GM19238 (cell line): ENCODE measurements around the gene SEPTIN2.
"Not testable (repeated sequence)": the region's sequence is repeated elsewhere in the genome, so short reads cannot be mapped to it uniquely, and the experiment has no call there.

Experiments
- DNase-seq: peaks from one replicate; pipeline ENCODE4 v3.0.0; 2011; ENCODE audit warnings: low spot score; ENCODE audit not compliant: insufficient read length

Gene SEPTIN2

GRCh38 chr2:241379481-241380480 lies 64.1 kb downstream of the SEPTIN2 start:
- DNase-seq, result no peak

- no peak for DNase-seq
Measured at GRCh38 chr2:241381872-241382271, 66.1 kb downstream of the SEPTIN2 start.

GRCh38 chr2:241385450-241385849 lies 69.7 kb downstream of the SEPTIN2 start:
- DNase-seq, result not testable (repeated sequence)

GRCh38 chr2:241386519-241386918 lies 70.8 kb downstream of the SEPTIN2 start:
- no peak for DNase-seq

- DNase-seq, result no peak
Measured at GRCh38 chr2:241389697-241390096, 74.0 kb downstream of the SEPTIN2 start.

GRCh38 chr2:241390301-241391206 lies 74.8 kb downstream of the SEPTIN2 start:
- DNase-seq, result peak; percentile 27

- DNase-seq, result peak; percentile 20
Measured at GRCh38 chr2:241391892-241392665, 76.4 kb downstream of the SEPTIN2 start.

- DNase-seq, result not testable (repeated sequence)
Measured at GRCh38 chr2:241392753-241393152, 77.0 kb downstream of the SEPTIN2 start.

GRCh38 chr2:241393524-241394196 lies 77.9 kb downstream of the SEPTIN2 start:
- DNase-seq, result no peak

GRCh38 chr2:241396809-241397208 lies 81.1 kb downstream of the SEPTIN2 start:
- DNase-seq, result not testable (repeated sequence)

GRCh38 chr2:241399941-241400922 lies 84.5 kb downstream of the SEPTIN2 start:
- DNase-seq, result no peak
